ENCODE data around the gene PPP1R36.

DNA sequence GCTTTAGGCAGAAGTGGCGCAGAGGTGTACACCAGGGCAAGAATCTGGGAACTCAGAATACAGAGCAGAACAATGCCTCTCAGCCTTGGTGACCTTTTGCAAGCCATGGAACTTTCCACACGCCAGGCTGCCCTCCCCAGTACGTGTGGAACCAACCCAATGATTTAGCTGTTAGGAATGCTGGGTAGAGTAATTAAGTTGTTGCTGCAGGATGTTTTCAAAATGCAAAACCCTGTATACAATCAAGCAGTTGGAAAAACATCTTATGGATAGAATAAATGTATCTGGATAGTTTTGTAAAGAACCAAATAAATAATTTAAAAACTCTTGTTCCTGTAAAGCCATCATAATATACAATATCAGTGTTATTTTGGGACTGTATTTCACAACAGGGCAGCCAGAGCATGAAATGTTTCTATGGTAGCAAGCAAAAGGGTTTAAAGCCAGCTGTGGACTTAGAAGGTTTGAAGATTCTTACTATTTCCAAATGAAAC lies 19.4 kb downstream of the PPP1R36 start:
- TF ChIP-seq POLR2A (IDR thresholded peaks at IDR 0.05; ENCODE audit: low read depth, low read length) (no peak), EZH2 (IDR thresholded peaks at IDR 0.05; ENCODE audit: borderline replicate concordance, low read depth, low read length, severe bottlenecking) (no peak), POLR2AphosphoS5 (IDR thresholded peaks at IDR 0.05; ENCODE audit: insufficient read depth, low read depth, low read length) (no peak), MYC (IDR thresholded peaks at IDR 0.05; ENCODE audit: low read depth, low read length) (no peak), FOS (IDR thresholded peaks at IDR 0.05; ENCODE audit: borderline replicate concordance, insufficient read depth, low read length) (no peak), JUN (IDR thresholded peaks at IDR 0.05; ENCODE audit: borderline replicate concordance, insufficient read depth, insufficient read length, low read depth) (peak; percentile 39)
- TF ChIP-seq, protein P1, sequence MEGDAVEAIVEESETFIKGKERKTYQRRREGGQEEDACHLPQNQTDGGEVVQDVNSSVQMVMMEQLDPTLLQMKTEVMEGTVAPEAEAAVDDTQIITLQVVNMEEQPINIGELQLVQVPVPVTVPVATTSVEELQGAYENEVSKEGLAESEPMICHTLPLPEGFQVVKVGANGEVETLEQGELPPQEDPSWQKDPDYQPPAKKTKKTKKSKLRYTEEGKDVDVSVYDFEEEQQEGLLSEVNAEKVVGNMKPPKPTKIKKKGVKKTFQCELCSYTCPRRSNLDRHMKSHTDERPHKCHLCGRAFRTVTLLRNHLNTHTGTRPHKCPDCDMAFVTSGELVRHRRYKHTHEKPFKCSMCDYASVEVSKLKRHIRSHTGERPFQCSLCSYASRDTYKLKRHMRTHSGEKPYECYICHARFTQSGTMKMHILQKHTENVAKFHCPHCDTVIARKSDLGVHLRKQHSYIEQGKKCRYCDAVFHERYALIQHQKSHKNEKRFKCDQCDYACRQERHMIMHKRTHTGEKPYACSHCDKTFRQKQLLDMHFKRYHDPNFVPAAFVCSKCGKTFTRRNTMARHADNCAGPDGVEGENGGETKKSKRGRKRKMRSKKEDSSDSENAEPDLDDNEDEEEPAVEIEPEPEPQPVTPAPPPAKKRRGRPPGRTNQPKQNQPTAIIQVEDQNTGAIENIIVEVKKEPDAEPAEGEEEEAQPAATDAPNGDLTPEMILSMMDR (IDR thresholded peaks at IDR 0.05; ENCODE audit: extremely low read depth in 1 of 2, insufficient read depth in 1 of 2, low read depth in 1 of 2, low read length in 2 of 2) = no peak
- TF ChIP-seq, protein P2, sequence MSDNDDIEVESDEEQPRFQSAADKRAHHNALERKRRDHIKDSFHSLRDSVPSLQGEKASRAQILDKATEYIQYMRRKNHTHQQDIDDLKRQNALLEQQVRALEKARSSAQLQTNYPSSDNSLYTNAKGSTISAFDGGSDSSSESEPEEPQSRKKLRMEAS (IDR thresholded peaks at IDR 0.05; ENCODE audit: insufficient read depth, insufficient read length) = no peak
